HCT116 (cell line): Measurements from ENCODE around the gene ZSWIM3. TPM values are rescaled to one million over a fixed set of nuclear protein-coding genes. Genes with fewer than 3 reads are reported as not detected.

Source experiments
- ATAC-seq: fragments of 200-7000 bp; cut with Tn5 transposase; 2 replicates; pipeline ENCODE4 v1.9.1; 2020; ENCODE audit warnings: mild to moderate bottlenecking, moderate library complexity
- BruUV-seq: library from RNA; stranded (reverse); fragments of 400-500 nt; replicated peaks from 2 replicates; lab custom pipeline; 2021; lab: Mats Ljungman, UMichigan
- CTCF ChIA-PET: fragments of 300-600 bp; sonication (Branson Sonifier 250); formaldehyde crosslinking; loops from one replicate; lab custom pipeline; 2021; ENCODE audit warnings: antibody characterized with exemption; lab: Charles Lee
- POLR2A ChIA-PET: fragments of 300-600, 350-600 bp; sonication (Branson Sonifier 250); formaldehyde crosslinking; loops from one replicate; lab custom pipeline; 2021; ENCODE audit warnings: antibody characterized with exemption; lab: Charles Lee
- RAD21 ChIA-PET, 2 experiments: fragments of 300-600 bp; sonication (Branson Sonifier 250); formaldehyde crosslinking; loops; one replicate each; lab custom pipeline; 2023; ENCODE audit warnings: low total read pairs in 2 of 2; ENCODE audit not compliant: uncharacterized antibody in 2 of 2, unreplicated experiment in 2 of 2, low non-redundant PET in 1 of 2; lab: Charles Lee
- DNase-seq: peaks from one replicate; pipeline ENCODE4 v3.0.0-alpha.2; 2010; ENCODE audit warnings: low read depth, low spot score
- H2AFZ ChIP-seq: fragments of 200-600 bp; shearing (Covaris generic), sonication (generic); 2 replicates; pipeline ENCODE4 v1.6.1; 2017; ENCODE audit warnings: low read depth, mixed run types, mixed read lengths, antibody characterized with exemption, low read length; ENCODE audit not compliant: poor library complexity, severe bottlenecking
- H3K27ac ChIP-seq: 2 replicates; pipeline ENCODE4 v1.5.1; 2012; ENCODE audit warnings: low read depth, low read length
- H3K27me3 ChIP-seq: fragments of 200-600 bp; sonication (generic); 2 replicates; pipeline ENCODE4 v1.6.1; 2016; ENCODE audit warnings: mixed run types, low read length, mixed read lengths; ENCODE audit not compliant: insufficient read depth
- H3K36me3 ChIP-seq, 2 experiments: fragments of 200-500 bp in 1 of 2; fragments of 200-600 bp in 1 of 2; sonication (Bioruptor generic) in 1 of 2; sonication (generic) in 1 of 2; 2 replicates each; pipeline versions ENCODE4 v1.5.1 to v1.6.1; 2014 to 2016; ENCODE audit warnings: low read length in 2 of 2, inconsistent platforms in 1 of 2, mixed read lengths in 1 of 2, mixed run types in 1 of 2; ENCODE audit not compliant: insufficient read depth in 2 of 2, control insufficient read depth in 1 of 2
- H3K4me1 ChIP-seq, 2 experiments: fragments of 200-600 bp in 1 of 2; sonication (generic) in 1 of 2; 2 replicates each; pipeline versions ENCODE4 v1.5.1 to v1.6.1; 2012 to 2017; ENCODE audit warnings: low read length in 2 of 2, inconsistent platforms in 1 of 2, mild to moderate bottlenecking in 1 of 2, mixed read lengths in 1 of 2, mixed run types in 1 of 2, moderate library complexity in 1 of 2; ENCODE audit not compliant: insufficient read depth in 2 of 2, control insufficient read depth in 1 of 2
- H3K4me2 ChIP-seq: fragments of 200-600 bp; sonication (generic); 2 replicates; pipeline ENCODE4 v1.6.1; 2017; ENCODE audit warnings: mixed run types, low read length, mixed read lengths
- H3K4me3 ChIP-seq, 2 experiments: fragments of 200-600 bp in 1 of 2; sonication (generic) in 1 of 2; replicated peaks in 1 of 2; 2 replicates each; pipeline ENCODE4 v1.5.1; 2011 to 2016; ENCODE audit warnings: low read length in 2 of 2, control low read depth in 1 of 2, low read depth in 1 of 2, mild to moderate bottlenecking in 1 of 2, mixed read lengths in 1 of 2, mixed run types in 1 of 2
- H3K79me2 ChIP-seq: fragments of 200-600 bp; sonication (generic); 2 replicates; pipeline ENCODE4 v1.6.1; 2017; ENCODE audit warnings: mild to moderate bottlenecking, mixed run types, low read length, moderate library complexity, mixed read lengths; ENCODE audit not compliant: insufficient read depth
- H3K9ac ChIP-seq: fragments of 200-600 bp; sonication (generic); 2 replicates; pipeline ENCODE4 v1.6.1; 2016; ENCODE audit warnings: low read length, mixed read lengths
- H3K9me2 ChIP-seq: fragments of 200-600 bp; sonication (generic), shearing (Covaris generic); 2 replicates; pipeline ENCODE4 v1.6.1; 2017; ENCODE audit warnings: mixed run types, mild to moderate bottlenecking, moderate library complexity; ENCODE audit not compliant: insufficient read depth
- H3K9me3 ChIP-seq, 2 experiments: fragments of 200-500 bp in 1 of 2; fragments of 200-600 bp in 1 of 2; sonication (Bioruptor generic) in 1 of 2; sonication (generic) in 1 of 2; 2 replicates each; pipeline ENCODE4 v1.6.1; 2014 to 2017; ENCODE audit warnings: low read length in 2 of 2, mixed read lengths in 2 of 2, inconsistent platforms in 1 of 2, low read depth in 1 of 2, mild to moderate bottlenecking in 1 of 2, mixed run types in 1 of 2, moderate library complexity in 1 of 2; ENCODE audit not compliant: control insufficient read depth in 1 of 2, insufficient read depth in 1 of 2
- H4K20me1 ChIP-seq: fragments of 200-600 bp; sonication (generic), shearing (Covaris generic); 2 replicates; pipeline ENCODE4 v1.6.1; 2017; ENCODE audit warnings: mixed run types, mild to moderate bottlenecking, moderate library complexity; ENCODE audit not compliant: insufficient read depth
- CBX3 ChIP-seq: IDR thresholded peaks from 2 replicates; pipeline ENCODE4 v1.6.1; 2012; ENCODE audit warnings: low read depth
- CEBPB ChIP-seq: IDR thresholded peaks from 2 replicates; pipeline ENCODE4 v1.6.1; 2012; ENCODE audit warnings: low read depth
- CTCF ChIP-seq, 3 experiments: fragments of 200-600 bp in 1 of 3; sonication (generic) in 1 of 3; IDR thresholded peaks in 2 of 3; conservative IDR thresholded peaks in 1 of 3; 2 replicates each; pipeline ENCODE4 v1.5.1; 2012 to 2017; ENCODE audit warnings: low read depth in 2 of 3, low read length in 2 of 3, antibody characterized with exemption in 1 of 3, borderline replicate concordance in 1 of 3, control low read depth in 1 of 3, mild to moderate bottlenecking in 1 of 3, mixed read lengths in 1 of 3, mixed run types in 1 of 3, moderate library complexity in 1 of 3; ENCODE audit not compliant: insufficient read depth in 1 of 3
- EGR1 ChIP-seq: IDR thresholded peaks from 2 replicates; pipeline ENCODE4 v1.6.1; 2012; ENCODE audit warnings: low read depth
- ELF1 ChIP-seq: IDR thresholded peaks from 2 replicates; pipeline ENCODE4 v1.6.1; 2012; ENCODE audit warnings: low read depth, borderline replicate concordance
- EZH2 ChIP-seq: fragments of 200-600 bp; sonication (generic); IDR thresholded peaks from 2 replicates; pipeline ENCODE4 v1.6.1; 2017; ENCODE audit warnings: antibody characterized with exemption, mixed run types
- EZH2phosphoT487 ChIP-seq: fragments of 200-600 bp; IDR thresholded peaks from 2 replicates; pipeline ENCODE4 v1.6.1; 2018; ENCODE audit warnings: antibody characterized with exemption, borderline replicate concordance
- FOSL1 ChIP-seq: IDR thresholded peaks from 2 replicates; pipeline ENCODE4 v1.6.1; 2012; ENCODE audit warnings: low read depth
- MAX ChIP-seq: IDR thresholded peaks from 2 replicates; pipeline ENCODE4 v1.6.1; 2012
- POLR2AphosphoS5 ChIP-seq: IDR thresholded peaks from 2 replicates; pipeline ENCODE4 v1.6.1; 2011; ENCODE audit warnings: mild to moderate bottlenecking, low read depth, low read length, moderate library complexity
- RAD21 ChIP-seq: IDR thresholded peaks from 2 replicates; pipeline ENCODE4 v1.6.1; 2012; ENCODE audit warnings: low read depth, mild to moderate bottlenecking
- SIN3A ChIP-seq: IDR thresholded peaks from 2 replicates; pipeline ENCODE4 v1.6.1; 2012; ENCODE audit warnings: low read depth
- TCF7L2 ChIP-seq: IDR thresholded peaks from 2 replicates; pipeline ENCODE4 v1.7.0; 2011; ENCODE audit warnings: borderline replicate concordance, inconsistent platforms; ENCODE audit not compliant: insufficient read depth, insufficient read length; ENCODE audit errors: extremely low read depth
- YY1 ChIP-seq: IDR thresholded peaks from 2 replicates; pipeline ENCODE4 v1.6.1; 2011; ENCODE audit warnings: low read length, low read depth, moderate library complexity, mild to moderate bottlenecking; ENCODE audit not compliant: insufficient replicate concordance; ENCODE audit errors: extremely low read depth
- ZNF274 ChIP-seq: fragments of 200-500 bp; sonication (Bioruptor generic); IDR thresholded peaks from 2 replicates; pipeline ENCODE4 v1.6.1; 2014; ENCODE audit warnings: mild to moderate bottlenecking, low read depth, low read length, inconsistent platforms
- intact Hi-C: fragments of 100-400 bp; cut with micrococcal nuclease; formaldehyde crosslinking; loops from 2 replicates; pipeline ENCODE4 v1.10.0; 2022
- total RNA-seq: library from RNA; stranded (reverse); gene quantifications from one replicate; pipeline ENCODE4 v1.2.1, GENCODE V29; 2021; ENCODE audit not compliant: unreplicated experiment
- TF ChIP-seq, protein P1 (sequence below): IDR thresholded peaks from 2 replicates; pipeline ENCODE4 v1.6.1; 2011; ENCODE audit warnings: mild to moderate bottlenecking, low read length, moderate library complexity; ENCODE audit not compliant: insufficient replicate concordance; ENCODE audit errors: extremely low read depth
- TF ChIP-seq, protein P2 (sequence below): IDR thresholded peaks from 2 replicates; pipeline ENCODE4 v1.6.1; 2012; ENCODE audit warnings: low read depth
- TF ChIP-seq, protein P3 (sequence below): IDR thresholded peaks from 2 replicates; pipeline ENCODE4 v1.6.1; 2012

ZSWIM3 gene
- total RNA-seq, 1 experiment from 2014 or later: 1.8 TPM

DNA sequence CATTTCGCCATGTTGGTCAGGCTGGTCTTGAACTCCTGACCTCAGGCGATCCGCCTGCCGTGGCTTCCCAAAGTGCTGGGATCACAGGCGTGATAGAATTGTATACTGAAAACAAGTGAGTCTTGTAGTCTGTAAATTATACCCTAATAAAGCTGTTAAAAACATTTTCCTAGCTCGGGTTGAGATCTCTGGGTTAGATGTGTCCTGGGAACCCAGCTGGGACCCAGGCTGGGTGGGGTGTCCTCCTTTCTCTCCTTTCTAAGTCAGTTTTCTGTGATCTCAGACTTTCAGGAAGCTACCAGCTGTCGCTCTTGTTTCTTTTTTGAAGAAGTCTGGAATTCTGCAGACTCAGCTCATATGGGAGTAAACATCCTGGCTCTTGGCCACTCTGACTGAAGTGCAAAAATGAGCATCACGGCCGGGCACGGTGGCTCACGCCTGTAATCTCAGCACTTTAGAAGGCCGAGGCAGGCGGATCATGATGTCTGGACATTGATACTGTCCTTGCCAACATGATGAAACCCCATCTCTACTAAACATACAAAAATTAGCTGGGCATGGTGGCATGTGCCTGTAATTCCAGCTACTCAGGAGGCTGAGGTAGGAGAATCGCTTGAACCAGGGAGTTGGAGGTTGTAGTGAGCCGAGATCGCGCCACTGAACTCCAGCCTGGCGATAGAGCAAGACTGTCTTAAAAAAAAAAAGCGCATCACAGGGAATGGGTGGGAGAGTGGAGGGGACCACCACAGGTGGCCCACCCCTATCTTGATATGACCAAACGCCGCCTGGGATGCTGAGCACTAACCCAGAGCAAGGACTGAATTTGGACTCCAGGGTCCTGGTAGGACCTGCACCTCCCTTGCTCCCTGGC is 67.2 kb downstream of the ZSWIM3 start:
- no peaks in the 10 kb centered on the region for H3K27me3 ChIP-seq
- H3K4me2 ChIP-seq: no peak overlapping the region
- TF ChIP-seq, protein P1, sequence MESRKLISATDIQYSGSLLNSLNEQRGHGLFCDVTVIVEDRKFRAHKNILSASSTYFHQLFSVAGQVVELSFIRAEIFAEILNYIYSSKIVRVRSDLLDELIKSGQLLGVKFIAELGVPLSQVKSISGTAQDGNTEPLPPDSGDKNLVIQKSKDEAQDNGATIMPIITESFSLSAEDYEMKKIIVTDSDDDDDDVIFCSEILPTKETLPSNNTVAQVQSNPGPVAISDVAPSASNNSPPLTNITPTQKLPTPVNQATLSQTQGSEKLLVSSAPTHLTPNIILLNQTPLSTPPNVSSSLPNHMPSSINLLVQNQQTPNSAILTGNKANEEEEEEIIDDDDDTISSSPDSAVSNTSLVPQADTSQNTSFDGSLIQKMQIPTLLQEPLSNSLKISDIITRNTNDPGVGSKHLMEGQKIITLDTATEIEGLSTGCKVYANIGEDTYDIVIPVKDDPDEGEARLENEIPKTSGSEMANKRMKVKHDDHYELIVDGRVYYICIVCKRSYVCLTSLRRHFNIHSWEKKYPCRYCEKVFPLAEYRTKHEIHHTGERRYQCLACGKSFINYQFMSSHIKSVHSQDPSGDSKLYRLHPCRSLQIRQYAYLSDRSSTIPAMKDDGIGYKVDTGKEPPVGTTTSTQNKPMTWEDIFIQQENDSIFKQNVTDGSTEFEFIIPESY: no peak
- TF ChIP-seq, protein P2, sequence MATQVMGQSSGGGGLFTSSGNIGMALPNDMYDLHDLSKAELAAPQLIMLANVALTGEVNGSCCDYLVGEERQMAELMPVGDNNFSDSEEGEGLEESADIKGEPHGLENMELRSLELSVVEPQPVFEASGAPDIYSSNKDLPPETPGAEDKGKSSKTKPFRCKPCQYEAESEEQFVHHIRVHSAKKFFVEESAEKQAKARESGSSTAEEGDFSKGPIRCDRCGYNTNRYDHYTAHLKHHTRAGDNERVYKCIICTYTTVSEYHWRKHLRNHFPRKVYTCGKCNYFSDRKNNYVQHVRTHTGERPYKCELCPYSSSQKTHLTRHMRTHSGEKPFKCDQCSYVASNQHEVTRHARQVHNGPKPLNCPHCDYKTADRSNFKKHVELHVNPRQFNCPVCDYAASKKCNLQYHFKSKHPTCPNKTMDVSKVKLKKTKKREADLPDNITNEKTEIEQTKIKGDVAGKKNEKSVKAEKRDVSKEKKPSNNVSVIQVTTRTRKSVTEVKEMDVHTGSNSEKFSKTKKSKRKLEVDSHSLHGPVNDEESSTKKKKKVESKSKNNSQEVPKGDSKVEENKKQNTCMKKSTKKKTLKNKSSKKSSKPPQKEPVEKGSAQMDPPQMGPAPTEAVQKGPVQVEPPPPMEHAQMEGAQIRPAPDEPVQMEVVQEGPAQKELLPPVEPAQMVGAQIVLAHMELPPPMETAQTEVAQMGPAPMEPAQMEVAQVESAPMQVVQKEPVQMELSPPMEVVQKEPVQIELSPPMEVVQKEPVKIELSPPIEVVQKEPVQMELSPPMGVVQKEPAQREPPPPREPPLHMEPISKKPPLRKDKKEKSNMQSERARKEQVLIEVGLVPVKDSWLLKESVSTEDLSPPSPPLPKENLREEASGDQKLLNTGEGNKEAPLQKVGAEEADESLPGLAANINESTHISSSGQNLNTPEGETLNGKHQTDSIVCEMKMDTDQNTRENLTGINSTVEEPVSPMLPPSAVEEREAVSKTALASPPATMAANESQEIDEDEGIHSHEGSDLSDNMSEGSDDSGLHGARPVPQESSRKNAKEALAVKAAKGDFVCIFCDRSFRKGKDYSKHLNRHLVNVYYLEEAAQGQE: no peak
- TF ChIP-seq EZH2phosphoT487: no peak
- no peak for TF ChIP-seq CTCF (IDR thresholded peaks at IDR 0.05 in 2 of 3, conservative IDR thresholded peaks at IDR 0.05 in 1 of 3; ENCODE audit: borderline replicate concordance in 1 of 3, insufficient read depth in 1 of 3, low read depth in 2 of 3, low read length in 2 of 3)
- TF ChIP-seq EGR1: no peak
- no peak for TF ChIP-seq RAD21
- TF ChIP-seq, protein P3, sequence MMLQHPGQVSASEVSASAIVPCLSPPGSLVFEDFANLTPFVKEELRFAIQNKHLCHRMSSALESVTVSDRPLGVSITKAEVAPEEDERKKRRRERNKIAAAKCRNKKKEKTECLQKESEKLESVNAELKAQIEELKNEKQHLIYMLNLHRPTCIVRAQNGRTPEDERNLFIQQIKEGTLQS: no peak
- TF ChIP-seq ELF1: no peak
- TF ChIP-seq MAX: no peak
- TF ChIP-seq ZNF274: no peak
- no peak for TF ChIP-seq TCF7L2
- no peak for TF ChIP-seq CBX3
- no peak for TF ChIP-seq YY1
- no peak for TF ChIP-seq CEBPB
- TF ChIP-seq SIN3A: no peak
- TF ChIP-seq POLR2AphosphoS5: no peak
- TF ChIP-seq EZH2: no peak
- no peak for TF ChIP-seq FOSL1

More for the DNA sequence above, 67.2 kb downstream of the ZSWIM3 start:
- H4K20me1 ChIP-seq: no peaks in the 10 kb centered on the region
- H3K9me2 ChIP-seq: no peaks in the 10 kb centered on the region
- intact Hi-C loops: no loop called here
- POLR2A ChIA-PET: interaction anchor here (2.6 kb wide), 1 partner anchor 10 kb away, joined by 15 read pairs; the partner anchor contains the start of gene PCIF1
- no peaks in the 10 kb centered on the region for H3K9me3 ChIP-seq
- CTCF ChIA-PET: no interaction called here
- no peak overlapping the region for H3K27ac ChIP-seq
- H3K9ac ChIP-seq: no peak overlapping the region
- no TSS peak for BruUV-seq
- no peak for DNase-seq
- H3K4me3 ChIP-seq: no peak overlapping the region
- no peaks in the 10 kb centered on the region for H3K36me3 ChIP-seq
- RAD21 ChIA-PET: no interaction called here
- H3K4me1 ChIP-seq: no peaks in the 10 kb centered on the region
- H2AFZ ChIP-seq: no peak overlapping the region
- H3K79me2 ChIP-seq: no peaks in the 10 kb centered on the region
- ATAC-seq: no peak
